Measurements from ENCODE around the gene PKNOX1.
"Not testable (repeated sequence)": the region's sequence is repeated elsewhere in the genome, so short reads cannot be mapped to it uniquely, and the experiment has no call there.

Gene PKNOX1

GRCh38 chr21:43053112-43053511 lies 78.8 kb downstream of the PKNOX1 start:
- not testable (repeated sequence) for DNase-seq (ENCODE audit: low spot score)

DNA sequence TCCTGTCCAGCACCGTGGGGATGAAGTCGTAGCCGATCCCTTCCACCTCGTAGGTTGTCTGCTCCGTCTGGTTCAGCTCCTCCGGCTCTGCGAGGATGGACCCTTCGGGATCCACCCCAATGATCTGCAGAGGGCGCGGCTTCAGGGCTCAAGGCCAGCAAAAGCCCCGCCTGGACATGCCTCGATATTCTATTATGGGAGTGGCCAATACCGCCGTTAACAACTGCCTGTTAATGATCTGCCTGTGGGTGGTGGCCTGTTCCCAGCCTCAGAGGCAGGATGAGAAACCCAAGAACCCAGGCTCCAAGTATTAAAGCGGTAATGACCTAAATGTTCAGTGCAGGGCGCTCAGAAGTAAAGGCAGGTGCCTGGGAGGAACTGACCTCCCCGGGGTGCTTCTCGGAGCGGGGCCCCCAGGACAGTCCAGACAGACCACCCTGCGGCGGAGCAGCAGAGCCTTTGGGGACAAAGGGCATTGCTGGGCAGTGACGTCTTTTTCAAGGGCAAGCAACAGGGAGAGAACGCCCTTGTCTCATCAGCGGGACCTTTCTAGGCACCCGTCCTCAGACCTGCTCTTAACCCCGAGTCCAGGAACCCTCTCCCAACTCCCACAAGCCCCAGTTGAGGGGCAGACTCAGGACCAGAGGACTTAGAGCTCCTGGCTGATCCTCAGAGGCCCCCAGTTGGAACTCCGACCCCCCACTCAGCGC lies 88.7 kb downstream of the PKNOX1 start:
- not testable (repeated sequence) for DNase-seq (ENCODE audit: low spot score)

DNA sequence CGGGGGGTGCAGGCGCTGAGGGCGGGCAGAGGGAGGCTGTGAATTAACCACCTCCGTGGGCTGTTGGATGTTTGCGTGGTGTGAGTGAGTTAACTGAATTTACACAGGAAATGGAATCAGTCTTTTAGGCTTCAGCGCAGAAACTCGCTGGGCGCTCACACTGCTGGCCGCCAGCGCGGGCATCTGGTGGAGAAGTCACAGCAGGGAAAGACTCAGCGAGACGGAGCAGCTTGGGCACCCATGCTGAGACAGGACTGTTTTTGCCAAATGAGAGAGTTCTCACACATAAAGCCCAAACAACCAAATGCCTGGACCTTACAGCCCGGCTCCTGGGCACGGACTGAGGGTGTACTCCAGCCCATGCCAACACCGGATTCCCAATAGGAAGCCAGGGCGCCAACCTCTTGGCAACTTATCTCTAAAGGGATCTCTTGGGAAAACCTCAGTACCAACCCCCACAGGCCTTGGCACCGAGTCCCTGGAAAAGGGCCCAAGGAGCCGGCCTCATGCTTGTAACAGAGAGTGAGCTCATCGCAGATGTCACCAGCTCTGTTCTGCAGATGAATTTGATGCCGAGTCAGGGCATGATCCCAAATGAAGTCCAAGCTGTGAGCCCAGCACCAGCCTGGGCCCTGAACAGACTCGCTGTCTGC lies 90.0 kb downstream of the PKNOX1 start:
- not testable (repeated sequence) for DNase-seq (ENCODE audit: low spot score)

- DNase-seq (ENCODE audit: low spot score): not testable (repeated sequence)
Observed at GRCh38 chr21:43065991-43066390, 91.6 kb downstream of the PKNOX1 start.

DNA sequence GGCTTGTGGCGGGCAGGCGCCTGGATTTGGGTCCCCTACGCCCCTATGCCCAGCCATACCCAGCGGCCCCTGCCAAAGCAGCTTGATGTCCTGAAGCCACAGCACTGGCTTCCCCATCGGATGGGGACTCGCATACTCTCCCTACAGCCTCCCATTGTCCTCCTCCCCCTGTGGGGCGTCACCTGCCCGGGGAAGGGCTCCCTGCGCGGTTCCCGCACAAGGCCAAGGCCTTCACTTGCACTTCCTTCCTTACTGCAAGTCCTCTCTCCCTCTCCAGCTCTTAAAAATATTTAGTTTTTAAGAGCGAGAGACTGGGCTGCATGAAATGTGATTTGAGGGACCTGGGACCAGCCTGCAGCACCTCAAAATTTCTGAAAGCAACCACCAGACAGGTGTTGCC lies 92.3 kb downstream of the PKNOX1 start:
- not testable (repeated sequence) for DNase-seq (ENCODE audit: low spot score)

DNA sequence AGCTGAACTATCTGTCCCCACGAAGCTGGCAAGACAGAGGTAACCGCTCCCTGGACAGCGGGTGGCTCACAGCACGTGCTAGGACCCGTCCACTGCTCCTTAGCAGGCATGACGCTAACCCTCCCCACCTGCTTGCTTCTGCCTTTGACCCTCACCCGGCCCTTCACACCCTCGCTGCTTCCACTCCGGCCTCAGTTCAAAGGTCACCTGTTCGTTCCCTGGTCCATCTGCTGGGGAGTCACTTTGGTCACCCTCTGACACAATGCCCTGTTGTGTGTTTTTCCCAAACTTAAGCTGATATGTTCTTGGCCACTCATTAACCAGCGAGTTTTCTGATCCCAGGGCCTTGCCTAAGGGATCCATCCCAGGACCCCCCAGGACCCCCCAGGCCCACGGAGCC lies 93.7 kb downstream of the PKNOX1 start:
- not testable (repeated sequence) for DNase-seq (ENCODE audit: low spot score)

DNA sequence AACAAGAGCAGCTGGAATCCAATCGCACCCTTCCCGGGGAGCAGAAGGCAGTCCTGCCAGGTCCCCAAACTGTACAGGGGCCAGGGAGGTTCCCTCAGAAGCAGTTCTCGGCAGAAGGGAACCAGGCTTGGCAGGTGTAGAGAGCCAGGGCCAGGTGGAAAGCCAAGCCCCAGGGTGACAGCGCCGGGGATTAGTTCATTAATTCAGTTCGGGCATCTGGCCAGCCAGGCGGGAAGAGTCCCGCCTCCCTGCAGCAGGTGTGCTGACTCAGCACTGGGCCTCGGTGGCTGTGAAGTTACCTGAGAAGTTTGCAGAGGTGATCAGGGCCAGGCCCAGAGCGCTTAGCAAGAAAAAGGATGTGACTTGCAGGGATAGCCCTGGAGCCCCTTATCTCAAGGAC lies 95.3 kb downstream of the PKNOX1 start:
- not testable (repeated sequence) for DNase-seq (ENCODE audit: low spot score)

DNA sequence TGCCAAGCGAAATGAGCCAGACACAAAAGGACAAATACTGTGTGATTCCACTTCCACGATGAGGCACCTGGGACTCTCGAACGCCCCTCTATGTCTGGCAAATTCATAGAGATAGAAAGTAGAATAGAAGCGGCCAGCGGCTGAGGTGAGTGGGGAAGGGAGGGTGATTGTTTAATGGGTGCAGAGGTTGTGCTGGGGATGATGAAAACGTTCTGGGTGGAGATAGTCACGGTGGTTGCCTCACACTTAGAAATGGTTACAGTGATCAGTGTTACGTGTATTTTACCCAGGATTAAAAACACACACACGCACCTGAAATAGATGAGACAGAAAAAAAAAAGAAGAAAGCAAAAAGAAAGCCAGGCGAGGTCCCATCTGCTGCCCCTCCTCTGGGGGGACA lies 98.4 kb downstream of the PKNOX1 start:
- not testable (repeated sequence) for DNase-seq (ENCODE audit: low spot score)

DNA sequence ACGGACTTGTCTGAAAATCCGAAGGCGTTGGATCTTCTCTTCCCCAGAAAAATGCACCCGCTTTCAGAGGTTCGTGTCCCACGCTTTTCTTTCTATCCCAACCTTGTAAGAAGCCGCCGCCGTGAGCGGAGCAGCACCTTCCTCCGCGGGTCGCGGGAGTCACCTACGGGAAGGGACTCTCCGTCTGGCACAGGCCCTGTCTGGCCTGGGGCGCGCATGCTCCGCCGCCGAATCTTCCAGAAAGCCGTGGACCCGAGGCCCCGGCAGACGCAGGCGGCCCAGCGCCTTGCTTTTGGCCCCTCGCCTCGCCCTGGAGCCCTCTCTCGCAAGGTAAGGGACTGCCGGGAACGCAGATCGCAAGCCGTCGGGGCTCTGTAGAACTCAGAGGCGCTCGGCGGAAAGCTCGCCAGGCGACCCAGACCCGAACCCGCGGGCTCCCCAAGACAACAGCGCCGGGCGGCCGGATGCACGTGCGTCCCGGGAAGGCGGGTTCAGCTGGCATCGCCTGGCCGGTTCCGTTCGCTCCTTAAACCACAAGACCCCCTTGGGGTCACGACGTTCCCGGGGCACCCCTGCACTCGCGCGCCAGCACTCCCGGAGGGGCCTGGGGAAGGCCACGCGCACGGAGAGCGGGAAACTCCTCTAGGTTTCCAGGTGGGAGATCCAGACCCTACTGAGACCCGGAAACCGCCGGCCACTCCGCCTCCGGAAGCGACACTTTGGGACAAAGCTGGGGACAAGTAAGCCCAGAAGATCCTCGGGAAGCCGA lies 100.2 kb downstream of the PKNOX1 start:
- DNase-seq (ENCODE audit: low spot score): not testable (repeated sequence)

- not testable (repeated sequence) for DNase-seq (ENCODE audit: low spot score)
Observed at GRCh38 chr21:43075170-43076022, 101.0 kb downstream of the PKNOX1 start, which contains the start of gene CBS. TSS of gene CBS (minus strand) at chr21:43075835. CDS start at chr21:43072193, 3,642 bp downstream.

- not testable (repeated sequence) for DNase-seq (ENCODE audit: low spot score)
Observed at GRCh38 chr21:43076023-43076637, 101.8 kb downstream of the PKNOX1 start.

- DNase-seq (ENCODE audit: low spot score): not testable (repeated sequence)
Observed at GRCh38 chr21:43076643-43077042, 102.3 kb downstream of the PKNOX1 start.

DNA sequence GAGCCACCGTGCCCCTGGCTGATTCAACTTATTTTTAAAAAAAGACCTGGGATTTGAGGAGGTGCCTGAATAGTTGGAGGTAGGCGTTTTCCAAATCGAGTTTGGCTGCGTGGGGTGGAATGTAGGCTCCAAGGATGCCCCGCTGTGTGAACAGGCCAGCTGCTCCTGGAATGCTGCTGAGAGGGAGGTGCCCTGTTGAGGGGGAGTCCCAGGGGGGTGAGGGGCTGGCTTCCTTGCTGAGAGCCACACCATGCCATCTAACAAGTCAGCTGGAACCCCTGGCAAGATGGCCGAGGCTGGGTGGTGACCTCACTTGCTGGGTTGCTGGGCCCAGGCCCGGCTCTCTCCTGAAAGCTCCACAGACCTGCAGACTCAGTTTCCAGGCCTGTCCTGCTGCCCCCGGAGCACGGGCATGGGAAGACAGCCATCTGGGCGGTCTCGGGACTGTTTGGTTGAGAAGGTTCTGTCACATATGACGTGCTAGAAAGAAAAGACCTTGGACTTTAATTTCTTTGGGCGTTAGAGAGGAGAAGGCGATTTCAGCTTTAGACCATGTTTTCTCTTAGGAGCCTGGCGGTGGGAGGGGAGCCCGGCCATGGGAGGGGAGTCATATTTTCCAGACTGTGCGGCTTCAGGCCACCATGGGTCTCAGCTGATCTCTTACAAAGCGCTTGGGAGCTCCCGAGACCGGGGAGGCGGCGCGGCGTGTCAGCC lies 108.4 kb downstream of the PKNOX1 start:
- not testable (repeated sequence) for DNase-seq (ENCODE audit: low spot score)
